GM18519 (cell line): ENCODE results near the gene D2HGDH.
"Not testable (repeated sequence)": the region's sequence is repeated elsewhere in the genome, so short reads cannot be mapped to it uniquely, and the experiment has no call there.

Source experiments
- ATAC-seq: cut with Tn5 transposase; IDR thresholded peaks from one replicate; pipeline ENCODE4 v1.9.1; 2021; ENCODE audit warnings: mild to moderate bottlenecking, moderate library complexity; ENCODE audit not compliant: unreplicated experiment, low FRiP score

D2HGDH gene

GRCh38 chr2:241817126-241817820 lies 82.8 kb downstream of the D2HGDH start:
- ATAC-seq: no peak

GRCh38 chr2:241817821-241818215 lies 83.4 kb downstream of the D2HGDH start:
- not testable (repeated sequence) for ATAC-seq
